Neural progenitor cell (in vitro differentiated cells): Measurements from ENCODE around the gene CREB5. TPM values are rescaled to one million over a fixed set of nuclear protein-coding genes. Genes with fewer than 3 reads are reported as not detected.
A peak's percentile ranks its signal among the peaks of the same experiment; 100 is the strongest.

ENCODE experiments used
- DNase-seq: peaks from one replicate; pipeline ENCODE4 v3.0.0-alpha.2; 2016; ENCODE audit warnings: low spot score
- H2AFZ ChIP-seq: fragments of 200-600 bp; sonication (generic); replicated peaks from 2 replicates; pipeline ENCODE4 v1.6.1; 2016; ENCODE audit warnings: antibody characterized with exemption
- H3F3A ChIP-seq: fragments of 200-600 bp; sonication (generic); 2 replicates; pipeline ENCODE4 v1.6.1; 2016; ENCODE audit warnings: antibody characterized with exemption, low read depth
- H3K27ac ChIP-seq: fragments of 200-600 bp; sonication (generic); 2 replicates; pipeline ENCODE4 v1.5.1; 2016; ENCODE audit warnings: mild to moderate bottlenecking
- H3K27me3 ChIP-seq: fragments of 200-600 bp; sonication (generic); 2 replicates; pipeline ENCODE4 v1.6.1; 2016; ENCODE audit warnings: mild to moderate bottlenecking, moderate library complexity
- H3K36me3 ChIP-seq: fragments of 200-600 bp; sonication (generic); 2 replicates; pipeline ENCODE4 v1.5.1; 2016
- H3K4me1 ChIP-seq: fragments of 200-600 bp; sonication (generic); 2 replicates; pipeline ENCODE4 v1.6.1; 2016; ENCODE audit warnings: mixed run types
- H3K4me2 ChIP-seq: fragments of 200-600 bp; sonication (generic); 2 replicates; pipeline ENCODE4 v1.6.1; 2016
- H3K4me3 ChIP-seq: fragments of 200-600 bp; sonication (generic); 2 replicates; pipeline ENCODE4 v1.5.1; 2016
- H3K79me2 ChIP-seq: fragments of 200-600 bp; sonication (generic); 2 replicates; pipeline ENCODE4 v1.6.1; 2016; ENCODE audit warnings: low read depth
- H3K9ac ChIP-seq: fragments of 200-600 bp; sonication (generic); 2 replicates; pipeline ENCODE4 v1.6.1; 2016
- H3K9me3 ChIP-seq: fragments of 200-600 bp; sonication (generic); 2 replicates; pipeline ENCODE4 v1.5.1; 2016; ENCODE audit warnings: low read depth
- H4K20me1 ChIP-seq: fragments of 200-600 bp; sonication (generic); 2 replicates; pipeline ENCODE4 v1.6.1; 2016; ENCODE audit warnings: low read depth
- H3K27ac Mint-ChIP-seq: 3 replicates; pipeline ENCODE4 v1.8.0; 2021; ENCODE audit warnings: mixed read lengths
- H3K27me3 Mint-ChIP-seq: 2 replicates; pipeline ENCODE4 v1.8.0; 2022; ENCODE audit warnings: low read depth, mild to moderate bottlenecking, inconsistent platforms, moderate library complexity, mixed read lengths; ENCODE audit not compliant: insufficient read depth
- H3K36me3 Mint-ChIP-seq: 3 replicates; pipeline ENCODE4 v1.8.0; 2021; ENCODE audit warnings: mixed read lengths
- H3K4me1 Mint-ChIP-seq: 3 replicates; pipeline ENCODE4 v1.8.0; 2021; ENCODE audit warnings: mixed read lengths
- H3K4me3 Mint-ChIP-seq: 3 replicates; pipeline ENCODE4 v1.8.0; 2021; ENCODE audit warnings: mild to moderate bottlenecking, moderate library complexity, mixed read lengths
- H3K9me3 Mint-ChIP-seq: 3 replicates; pipeline ENCODE4 v1.8.0; 2020; ENCODE audit warnings: mixed read lengths
- EZH2 ChIP-seq: fragments of 200-600 bp; sonication (generic); IDR thresholded peaks from 2 replicates; pipeline ENCODE4 v1.6.1; 2017; ENCODE audit warnings: antibody characterized with exemption, mild to moderate bottlenecking, moderate library complexity
- EZH2phosphoT487 ChIP-seq: fragments of 200-600 bp; sonication (generic); IDR thresholded peaks from 2 replicates; pipeline ENCODE4 v1.6.1; 2017; ENCODE audit warnings: antibody characterized with exemption
- total RNA-seq: library from RNA; depleted of rRNA; stranded (reverse); fragments of >200 nt; gene quantifications from 2 replicates; pipeline ENCODE4 v1.2.3, GENCODE V29; 2015; ENCODE audit warnings: low replicate concordance
- TF ChIP-seq, protein P1 (sequence below): fragments of 200-600 bp; sonication (generic); IDR thresholded peaks from 2 replicates; pipeline ENCODE4 v1.5.1; 2017; ENCODE audit warnings: antibody characterized with exemption, mild to moderate bottlenecking

The CREB5 gene
- total RNA-seq, 1 donor from 2014 or later = 1.2 TPM

DNA sequence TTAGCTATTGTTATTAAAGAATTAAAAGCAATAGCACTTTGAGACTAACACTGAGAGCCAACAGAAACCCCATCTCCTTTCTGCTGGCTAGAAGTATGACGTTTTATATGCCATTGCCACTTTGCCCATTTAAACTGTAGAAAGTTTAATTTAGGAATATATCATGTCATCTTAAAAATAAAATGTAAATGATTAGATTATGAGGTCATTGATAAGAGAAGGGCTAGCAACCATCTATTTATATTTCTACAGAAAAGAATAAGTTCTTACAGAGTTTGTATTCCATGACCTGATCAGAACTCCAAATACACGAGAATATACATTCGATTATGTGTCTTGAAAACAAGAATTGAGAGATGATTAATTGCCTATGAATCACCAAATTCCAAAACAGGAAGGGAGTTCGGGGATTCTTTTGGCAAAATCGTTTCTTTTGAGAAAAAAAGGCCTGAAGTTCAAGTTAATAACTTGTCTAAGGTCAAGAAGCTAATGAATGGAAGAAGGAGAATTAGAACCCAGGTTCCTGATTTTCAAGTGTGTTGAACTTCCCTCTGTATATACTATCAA is 318.9 kb downstream of the CREB5 start:
- no peaks in the 10 kb centered on the region for H3K27me3 ChIP-seq
- no peak overlapping the region for H3K4me2 ChIP-seq
- no peaks in the 10 kb centered on the region for H3K79me2 ChIP-seq
- no peaks in the 10 kb centered on the region for H3K36me3 ChIP-seq
- peaks cover 53% of the 10 kb centered on the region for H3K4me1 Mint-ChIP-seq
- H3K36me3 Mint-ChIP-seq = peaks cover 3% of the 10 kb centered on the region
- no peak overlapping the region for H3K27ac ChIP-seq
- TF ChIP-seq EZH2phosphoT487 (no peak), EZH2 (no peak)
- TF ChIP-seq, protein P1, sequence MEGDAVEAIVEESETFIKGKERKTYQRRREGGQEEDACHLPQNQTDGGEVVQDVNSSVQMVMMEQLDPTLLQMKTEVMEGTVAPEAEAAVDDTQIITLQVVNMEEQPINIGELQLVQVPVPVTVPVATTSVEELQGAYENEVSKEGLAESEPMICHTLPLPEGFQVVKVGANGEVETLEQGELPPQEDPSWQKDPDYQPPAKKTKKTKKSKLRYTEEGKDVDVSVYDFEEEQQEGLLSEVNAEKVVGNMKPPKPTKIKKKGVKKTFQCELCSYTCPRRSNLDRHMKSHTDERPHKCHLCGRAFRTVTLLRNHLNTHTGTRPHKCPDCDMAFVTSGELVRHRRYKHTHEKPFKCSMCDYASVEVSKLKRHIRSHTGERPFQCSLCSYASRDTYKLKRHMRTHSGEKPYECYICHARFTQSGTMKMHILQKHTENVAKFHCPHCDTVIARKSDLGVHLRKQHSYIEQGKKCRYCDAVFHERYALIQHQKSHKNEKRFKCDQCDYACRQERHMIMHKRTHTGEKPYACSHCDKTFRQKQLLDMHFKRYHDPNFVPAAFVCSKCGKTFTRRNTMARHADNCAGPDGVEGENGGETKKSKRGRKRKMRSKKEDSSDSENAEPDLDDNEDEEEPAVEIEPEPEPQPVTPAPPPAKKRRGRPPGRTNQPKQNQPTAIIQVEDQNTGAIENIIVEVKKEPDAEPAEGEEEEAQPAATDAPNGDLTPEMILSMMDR = no peak
- H3K27ac Mint-ChIP-seq = no peak overlapping the region
- H3K9me3 Mint-ChIP-seq = no peaks in the 10 kb centered on the region
- H3K4me3 ChIP-seq = no peak overlapping the region
- H3K27me3 Mint-ChIP-seq = peaks cover 3% of the 10 kb centered on the region
- no peak overlapping the region for H3K9ac ChIP-seq
- no peak overlapping the region for H2AFZ ChIP-seq
- H3F3A ChIP-seq = no peaks in the 10 kb centered on the region
- DNase-seq = no peak
- peaks cover 40% of the 10 kb centered on the region for H3K4me1 ChIP-seq
- no peaks in the 10 kb centered on the region for H3K9me3 ChIP-seq
- no peak overlapping the region for H3K4me3 Mint-ChIP-seq
- no peaks in the 10 kb centered on the region for H4K20me1 ChIP-seq

DNA sequence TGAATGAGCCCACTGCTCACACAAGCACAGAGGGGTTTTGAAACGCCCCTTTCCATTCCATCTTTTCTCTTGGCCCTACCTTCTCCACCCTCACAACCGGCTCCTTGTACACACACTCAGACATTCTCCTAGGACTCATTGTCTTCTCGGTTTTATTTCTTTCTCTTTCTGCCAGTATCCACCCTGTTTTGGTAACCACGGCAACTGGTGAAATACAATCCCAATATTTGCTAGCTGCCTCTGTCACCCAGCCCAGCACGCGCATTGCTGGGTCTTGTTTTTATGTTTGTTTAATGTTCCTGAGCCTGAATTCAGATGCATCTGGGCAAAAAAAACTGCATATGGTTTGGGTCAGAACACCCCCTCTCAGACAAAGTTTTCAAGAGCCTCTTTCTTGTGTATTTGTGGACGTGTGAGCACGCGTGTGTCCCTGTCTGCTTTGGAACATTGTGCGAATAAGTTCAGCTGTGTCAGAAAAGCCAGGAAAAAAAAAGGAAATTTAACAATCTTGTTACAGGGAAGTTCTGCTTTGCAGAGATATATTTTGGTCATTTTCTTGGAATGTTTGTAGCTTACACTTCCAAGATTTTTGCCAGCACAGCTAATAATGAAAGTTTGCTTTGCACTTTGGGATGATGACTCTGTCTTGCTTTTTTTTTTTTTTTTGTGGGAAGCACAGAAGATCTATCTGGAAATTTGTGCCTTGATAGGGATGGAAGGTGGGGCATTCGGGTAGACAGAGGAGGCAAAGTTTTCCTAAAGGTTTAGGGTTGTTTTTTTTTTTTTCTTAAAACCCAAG is 320.0 kb downstream of the CREB5 start:
- peaks cover 42% of the 10 kb centered on the region for H3K4me1 Mint-ChIP-seq
- TF ChIP-seq, protein P1 = no peak
- TF ChIP-seq EZH2phosphoT487 = no peak
- no peak for TF ChIP-seq EZH2
- Histone ChIP-seq H4K20me1 (no peaks in the 10 kb centered on the region), H3K9me3 (no peaks in the 10 kb centered on the region), H3K4me2 (no peak overlapping the region), H3K27me3 (no peaks in the 10 kb centered on the region), H3K79me2 (no peaks in the 10 kb centered on the region), H3K36me3 (no peaks in the 10 kb centered on the region), H3F3A (no peaks in the 10 kb centered on the region), H3K9ac (no peak overlapping the region), H3K4me1 (peaks cover 29% of the 10 kb centered on the region), H2AFZ (no peak overlapping the region), H3K4me3 (no peak overlapping the region), H3K27ac (no peak overlapping the region)
- H3K27me3 Mint-ChIP-seq = peaks cover 3% of the 10 kb centered on the region
- DNase-seq = peak; percentile 24
- peak overlapping the region; percentile 91 for H3K27ac Mint-ChIP-seq
- no peaks in the 10 kb centered on the region for H3K9me3 Mint-ChIP-seq
- no peak overlapping the region for H3K4me3 Mint-ChIP-seq
- peaks cover 3% of the 10 kb centered on the region for H3K36me3 Mint-ChIP-seq

DNA sequence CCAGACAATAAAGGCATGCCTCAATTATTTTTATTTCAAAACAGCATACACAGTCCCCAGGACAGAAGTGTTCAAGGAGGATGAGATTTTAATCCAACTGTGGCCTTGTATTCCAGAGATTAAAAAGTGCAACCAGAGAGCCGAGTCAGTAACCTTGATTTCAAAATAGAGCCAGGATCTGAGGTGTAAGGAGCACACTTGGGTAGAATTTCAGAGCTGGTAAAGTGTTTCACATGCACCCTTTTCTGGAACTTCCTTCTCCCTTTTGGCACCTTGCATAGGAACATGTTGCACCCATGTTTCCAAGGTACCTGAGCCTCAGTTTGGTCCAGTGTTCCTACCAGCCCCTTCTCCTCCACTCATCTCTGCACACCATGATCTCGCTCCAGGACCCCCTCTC is 320.7 kb downstream of the CREB5 start:
- H3K27me3 ChIP-seq = no peaks in the 10 kb centered on the region
- H3K9me3 ChIP-seq = no peaks in the 10 kb centered on the region
- H3K27ac ChIP-seq = no peak overlapping the region
- H3K9ac ChIP-seq = no peak overlapping the region
- peak overlapping the region; percentile 59 for H2AFZ ChIP-seq
- Mint-ChIP-seq H3K36me3 (peaks cover 3% of the 10 kb centered on the region), H3K27me3 (peaks cover 3% of the 10 kb centered on the region), H3K4me3 (no peak overlapping the region), H3K4me1 (peaks cover 39% of the 10 kb centered on the region), H3K9me3 (no peaks in the 10 kb centered on the region), H3K27ac (peak overlapping the region; percentile 47)
- H3K4me3 ChIP-seq = no peak overlapping the region
- no peak for DNase-seq
- no peaks in the 10 kb centered on the region for H3K36me3 ChIP-seq
- no peaks in the 10 kb centered on the region for H3K79me2 ChIP-seq
- H4K20me1 ChIP-seq = no peaks in the 10 kb centered on the region
- H3K4me1 ChIP-seq = peaks cover 29% of the 10 kb centered on the region
- no peaks in the 10 kb centered on the region for H3F3A ChIP-seq
- H3K4me2 ChIP-seq = no peak overlapping the region
- no peak for TF ChIP-seq EZH2
- TF ChIP-seq, protein P1 = no peak
